Common myeloid progenitor, CD34-positive (primary cell): ENCODE results near the gene METTL16.
"Not testable (repeated sequence)": the region's sequence is repeated elsewhere in the genome, so short reads cannot be mapped to it uniquely, and the experiment has no call there.

Source experiments
- CTCF ChIA-PET: fragments of 350-600 bp; sonication (Branson Sonifier 250); formaldehyde crosslinking; loops from one replicate; lab custom pipeline; 2021; ENCODE audit warnings: antibody characterized with exemption; lab: Charles Lee
- POLR2A ChIA-PET: fragments of 350-600 bp; sonication (Branson Sonifier 250); formaldehyde crosslinking; loops from one replicate; lab custom pipeline; 2021; ENCODE audit warnings: antibody characterized with exemption; lab: Charles Lee
- DNase-seq, 3 donors: peaks; one replicate each; pipeline versions ENCODE4 v3.0.0 to v3.0.0-alpha.2; 2013
- H3K27ac ChIP-seq, 2 experiments: 1 replicate in 1 of 2; 2 replicates in 1 of 2; pipeline ENCODE4 v1.7.0; 2013; ENCODE audit warnings: inconsistent platforms in 2 of 2, low read length in 2 of 2, mild to moderate bottlenecking in 2 of 2, low read depth in 1 of 2, moderate library complexity in 1 of 2; ENCODE audit not compliant: severe bottlenecking in 2 of 2, insufficient read depth in 1 of 2, poor library complexity in 1 of 2
- H3K27me3 ChIP-seq, 5 experiments: replicated peaks in 2 of 5; 1 replicate in 3 of 5; 2 replicates in 2 of 5; pipeline versions ENCODE4 v1.6.1 to v1.7.0; 2013; ENCODE audit warnings: low read length in 4 of 5, mild to moderate bottlenecking in 2 of 5, moderate library complexity in 2 of 5, inconsistent platforms in 1 of 5; ENCODE audit not compliant: insufficient read depth in 5 of 5, control insufficient read depth in 4 of 5
- H3K36me3 ChIP-seq, 4 experiments: 1 replicate in 2 of 4; 2 replicates in 2 of 4; pipeline versions ENCODE4 v1.6.1 to v1.7.0; 2013; ENCODE audit warnings: low read length in 3 of 4, control low read depth in 1 of 4, mild to moderate bottlenecking in 1 of 4; ENCODE audit not compliant: control insufficient read depth in 4 of 4, insufficient read depth in 4 of 4
- H3K4me1 ChIP-seq, 4 experiments: 1 replicate in 3 of 4; 2 replicates in 1 of 4; pipeline versions ENCODE4 v1.6.1 to v1.7.1; 2013; ENCODE audit warnings: low read length in 3 of 4, mild to moderate bottlenecking in 3 of 4, control low read depth in 1 of 4, inconsistent platforms in 1 of 4, moderate library complexity in 1 of 4; ENCODE audit not compliant: control insufficient read depth in 4 of 4, insufficient read depth in 4 of 4; ENCODE audit errors: control extremely low read depth in 1 of 4
- H3K4me3 ChIP-seq, 7 experiments: 1 replicate in 4 of 7; 2 replicates in 3 of 7; pipeline versions ENCODE4 v1.5.1 to v1.7.0; 2013; ENCODE audit warnings: mild to moderate bottlenecking in 7 of 7, low read length in 6 of 7, moderate library complexity in 6 of 7, inconsistent platforms in 2 of 7, low read depth in 2 of 7, control low read depth in 1 of 7; ENCODE audit not compliant: insufficient read depth in 4 of 7, control insufficient read depth in 1 of 7; ENCODE audit errors: extremely low read depth in 1 of 7
- H3K9me3 ChIP-seq, 5 experiments: 1 replicate in 4 of 5; 2 replicates in 1 of 5; pipeline versions ENCODE4 v1.6.1 to v1.7.1; 2013; ENCODE audit warnings: low read length in 4 of 5, mild to moderate bottlenecking in 2 of 5, inconsistent platforms in 1 of 5, low read depth in 1 of 5, moderate library complexity in 1 of 5; ENCODE audit not compliant: control insufficient read depth in 4 of 5, insufficient read depth in 2 of 5; ENCODE audit errors: control extremely low read depth in 1 of 5
- WGBS: methylation state at CpG from one replicate; pipeline ENCODE4 v1.1.5; 2013; ENCODE audit not compliant: insufficient coverage; 5-methylcytosine and 5-hydroxymethylcytosine counted together

The METTL16 gene

DNA sequence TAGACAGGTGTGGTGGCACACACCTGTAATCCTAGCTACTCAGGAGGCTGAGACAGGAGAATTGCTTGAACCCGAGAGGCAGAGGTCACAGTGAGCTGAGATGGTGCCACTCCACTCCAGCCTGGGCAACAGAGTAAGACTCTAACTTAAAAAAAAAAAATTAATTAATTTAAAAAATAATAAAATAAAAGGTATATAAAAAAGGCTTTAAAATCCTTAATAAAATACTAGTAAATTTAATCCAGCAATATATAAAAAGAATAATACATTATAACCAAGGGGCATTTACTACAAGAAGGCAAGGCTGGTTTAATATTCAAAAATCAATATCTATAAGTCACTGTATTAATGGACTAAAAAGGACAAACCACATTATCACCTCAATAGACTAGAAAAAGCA, 66.0 kb downstream of the METTL16 start:
- H3K4me1 ChIP-seq: peaks cover 0 to 8% (median 3%) of the 10 kb centered on the region in 4 experiments

DNA sequence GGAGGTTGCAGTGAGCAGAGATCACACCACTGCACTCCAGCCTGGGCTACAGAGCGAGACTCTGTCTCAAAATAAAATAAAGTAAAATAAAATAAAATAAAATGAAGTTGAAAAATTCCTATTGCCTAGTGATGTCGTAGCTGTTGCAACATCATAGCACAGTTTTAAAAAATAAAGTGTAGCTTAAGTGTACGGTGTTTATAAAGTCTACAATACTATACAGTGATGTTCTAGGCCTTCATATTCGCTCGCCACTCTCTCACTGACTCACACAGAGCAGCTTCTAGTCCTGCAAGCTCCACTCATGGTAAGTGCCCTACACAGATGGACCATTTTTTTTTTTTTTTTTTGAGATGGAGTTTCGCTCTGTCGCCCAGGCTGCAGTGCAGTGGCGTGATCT, 67.3 kb downstream of the METTL16 start:
- no peaks in the 10 kb centered on the region for H3K4me1 ChIP-seq
- no peak overlapping the region for H3K27ac ChIP-seq
- 93% methylated on average over 3 of the region's 8 CpGs for WGBS
- DNase-seq: no peak
- CTCF ChIA-PET: no interaction called here
- H3K36me3 ChIP-seq: peaks cover 9 to 14% (median 12%) of the 10 kb centered on the region in 4 experiments
- H3K4me3 ChIP-seq: no peak overlapping the region
- H3K27me3 ChIP-seq: no peaks in the 10 kb centered on the region
- POLR2A ChIA-PET: no interaction called here
- H3K9me3 ChIP-seq: peaks cover 0 to 7% (median 0%) of the 10 kb centered on the region in 5 experiments

More for the DNA sequence above, 66.0 kb downstream of the METTL16 start:
- 83% methylated on average over 1 of the region's 1 CpG for WGBS
- H3K27me3 ChIP-seq: no peaks in the 10 kb centered on the region
- no peak overlapping the region for H3K27ac ChIP-seq
- ChIA-PET CTCF (no interaction called here), POLR2A (interaction anchor here (0.6 kb wide), 1 partner anchor 23 kb away, joined by 3 read pairs; no protein-coding TSS in a partner anchor)
- H3K36me3 ChIP-seq: peaks cover 8 to 13% (median 11%) of the 10 kb centered on the region in 4 experiments
- H3K9me3 ChIP-seq: peaks cover 0 to 7% (median 0%) of the 10 kb centered on the region in 5 experiments
- DNase-seq: no peak
- no peak overlapping the region for H3K4me3 ChIP-seq

DNA sequence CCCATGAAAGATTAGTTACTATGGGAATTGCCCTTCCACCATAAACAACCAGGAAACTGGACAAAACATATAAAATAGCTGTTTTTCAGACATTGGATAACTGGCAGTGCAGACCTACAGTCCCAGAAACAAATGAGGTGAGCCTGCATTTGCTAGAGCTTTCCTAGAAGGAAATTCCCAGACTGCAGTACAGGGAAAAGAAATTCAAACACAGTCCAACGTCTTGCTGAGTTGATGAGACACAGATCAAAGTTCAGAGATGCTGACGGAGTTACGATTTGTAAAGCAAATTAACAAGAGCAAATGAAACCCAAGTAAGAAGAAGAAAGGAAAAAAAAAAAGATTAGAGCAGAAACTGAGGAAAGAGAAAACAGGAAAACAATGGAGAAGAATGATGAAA, 69.5 kb downstream of the METTL16 start:
- Histone ChIP-seq H3K4me1 (no peaks in the 10 kb centered on the region), H3K27me3 (no peaks in the 10 kb centered on the region), H3K9me3 (peaks cover 0 to 7% (median 0%) of the 10 kb centered on the region in 5 experiments), H3K27ac (no peak overlapping the region), H3K4me3 (no peak overlapping the region), H3K36me3 (peaks cover 18 to 29% (median 23%) of the 10 kb centered on the region in 4 experiments)
- POLR2A ChIA-PET: no interaction called here
- CTCF ChIA-PET: no interaction called here
- 100% methylated on average over 3 of the region's 3 CpGs for WGBS
- no peak for DNase-seq

DNA sequence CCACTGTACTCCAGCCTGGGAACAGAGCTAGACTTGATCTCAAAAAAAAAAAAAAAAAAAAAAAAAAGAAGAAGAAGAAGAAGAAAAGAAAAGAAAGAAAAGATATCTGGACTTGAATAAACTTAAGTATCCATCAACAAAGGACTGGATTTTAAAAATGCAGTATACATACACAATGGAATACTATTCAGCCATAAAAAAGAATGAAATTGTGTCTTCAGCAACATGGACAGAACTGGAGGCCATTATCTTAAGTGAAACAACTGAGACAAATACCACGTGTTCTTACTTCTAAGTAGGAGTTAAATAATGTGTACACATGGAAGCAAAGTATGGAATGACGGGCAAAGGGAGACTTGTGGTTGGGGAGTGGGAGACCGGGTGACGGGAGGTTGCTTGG, 70.8 kb downstream of the METTL16 start:
- no peak overlapping the region for H3K27ac ChIP-seq
- H3K27me3 ChIP-seq: no peaks in the 10 kb centered on the region
- 100% methylated on average over 2 of the region's 4 CpGs for WGBS
- peaks cover 16 to 39% (median 28%) of the 10 kb centered on the region in 4 experiments for H3K36me3 ChIP-seq
- H3K4me3 ChIP-seq: no peak overlapping the region
- H3K9me3 ChIP-seq: peaks cover 0 to 2% (median 0%) of the 10 kb centered on the region in 5 experiments
- POLR2A ChIA-PET: interaction anchor here (0.5 kb wide), 1 partner anchor 285 kb away, joined by 3 read pairs; no protein-coding TSS in a partner anchor
- DNase-seq: no peak
- H3K4me1 ChIP-seq: peaks cover 0 to 3% (median 0%) of the 10 kb centered on the region in 4 experiments
- CTCF ChIA-PET: no interaction called here

DNA sequence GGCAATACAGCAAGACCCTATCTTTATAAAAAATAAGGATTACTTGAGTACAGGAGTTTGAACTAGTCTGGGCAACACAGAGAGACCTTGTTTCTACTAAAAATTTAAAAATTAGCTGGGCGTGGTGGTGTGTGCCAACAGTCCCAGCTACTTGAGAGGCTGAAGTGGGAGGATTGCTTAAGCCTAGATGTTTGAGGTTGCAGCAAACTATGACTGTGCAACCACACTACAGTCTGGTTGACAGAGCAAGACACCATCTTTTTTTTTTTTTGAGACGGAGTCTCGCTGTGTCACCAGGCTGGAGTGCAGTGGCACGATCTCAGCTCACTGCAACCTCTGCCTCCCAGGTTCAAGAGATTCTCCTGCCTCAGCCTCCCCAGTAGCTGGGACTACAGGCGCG, 71.7 kb downstream of the METTL16 start:
- POLR2A ChIA-PET: interaction anchor here (0.6 kb wide), 1 partner anchor 8 kb away, joined by 6 read pairs; no protein-coding TSS in a partner anchor
- CTCF ChIA-PET, H3K4me1 ChIP-seq, H3K27ac ChIP-seq, H3K9me3 ChIP-seq, H3K4me3 ChIP-seq, H3K27me3 ChIP-seq: not testable (repeated sequence)
- DNase-seq: peak in 1 of 3 donors; percentile 13
- H3K36me3 ChIP-seq: peaks cover 10 to 44% (median 31%) of the 10 kb centered on the region in 4 experiments
- WGBS: 98% methylated on average over 6 of the region's 6 CpGs

DNA sequence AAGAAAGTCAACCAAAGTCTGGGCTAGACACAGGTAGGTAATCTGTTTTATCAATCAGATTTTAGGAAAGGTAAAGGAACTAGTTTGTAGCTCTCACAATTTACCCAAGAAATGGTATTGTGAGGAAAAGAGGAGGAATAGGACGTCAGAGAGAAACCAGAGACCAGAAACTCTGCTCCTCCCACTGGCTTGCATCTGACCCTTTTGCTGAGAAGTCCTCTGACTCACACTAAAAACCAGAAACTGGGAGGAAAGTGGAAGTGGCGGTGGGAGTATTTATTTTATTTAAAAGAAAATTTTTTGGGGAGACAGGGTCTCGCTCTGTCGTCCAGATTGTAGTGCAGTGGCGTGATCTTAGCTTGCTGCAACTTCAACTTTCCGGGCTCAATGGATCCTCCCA, 72.9 kb downstream of the METTL16 start:
- Histone ChIP-seq H3K36me3 (peaks cover 13 to 48% (median 38%) of the 10 kb centered on the region in 4 experiments), H3K4me3 (no peak overlapping the region), H3K4me1 (peaks cover 0 to 8% (median 0%) of the 10 kb centered on the region in 4 experiments), H3K27ac (no peak overlapping the region), H3K9me3 (no peaks in the 10 kb centered on the region), H3K27me3 (no peaks in the 10 kb centered on the region)
- POLR2A ChIA-PET: interaction anchor here (0.7 kb wide), 1 partner anchor 269 kb away, joined by 3 read pairs; no protein-coding TSS in a partner anchor
- CTCF ChIA-PET: interaction anchor here (1.2 kb wide), 1 partner anchor 23 kb away, joined by 4 read pairs; no protein-coding TSS in a partner anchor
- 100% methylated on average over 4 of the region's 6 CpGs for WGBS
- DNase-seq: no peak

DNA sequence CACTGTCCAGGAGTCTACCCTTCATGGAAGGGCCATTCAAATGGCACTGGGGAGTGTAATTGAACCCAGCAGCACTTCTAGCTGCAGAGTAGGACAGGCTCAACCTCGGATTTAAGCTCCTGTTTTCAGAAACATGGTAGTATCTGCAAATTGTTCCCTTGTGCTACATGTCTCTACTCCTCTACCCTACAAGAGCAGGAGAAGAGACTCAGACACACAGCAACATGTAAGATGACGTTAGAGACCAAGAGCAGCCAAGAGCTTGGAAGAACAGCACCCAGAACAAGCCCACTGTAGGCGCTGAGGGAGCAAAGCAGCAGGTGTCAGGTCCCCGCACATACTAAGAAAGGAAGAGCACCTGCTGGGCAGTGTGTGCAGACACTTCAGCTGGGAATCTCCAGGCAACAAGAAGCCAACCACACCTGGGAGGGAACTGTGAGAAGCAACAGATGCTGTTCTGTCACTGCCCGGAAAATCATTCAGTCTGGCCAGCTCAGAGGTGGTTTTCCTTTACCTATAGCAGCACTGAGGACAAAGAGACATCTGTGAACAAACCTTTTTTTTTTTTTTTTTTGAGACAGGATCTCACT, 75.3 kb downstream of the METTL16 start:
- ChIA-PET POLR2A (interaction anchor here (0.6 kb wide), 2 partner anchors 53 to 557 kb away, joined by 3 to 4 read pairs; no protein-coding TSS in a partner anchor), CTCF (interaction anchor here (0.9 to 2.0 kb wide), 3 partner anchors 20 to 54 kb away, joined by 3 to 5 read pairs (median 4); no protein-coding TSS in a partner anchor)
- Histone ChIP-seq H3K4me1 (peaks cover 0 to 8% (median 0%) of the 10 kb centered on the region in 4 experiments), H3K27ac (no peak overlapping the region), H3K36me3 (peaks cover 13 to 61% (median 49%) of the 10 kb centered on the region in 4 experiments), H3K4me3 (no peak overlapping the region), H3K9me3 (no peaks in the 10 kb centered on the region), H3K27me3 (no peaks in the 10 kb centered on the region)
- 100% methylated on average over 4 of the region's 5 CpGs for WGBS
- DNase-seq: no peak
